ENCODE data around the gene LIMS2.
A peak's percentile ranks its signal among the peaks of the same experiment; 100 is the strongest.

Gene LIMS2

GRCh38 chr2:127675331-127676261 lies at the start of gene LIMS2:
LIMS2 (minus strand) TSS chr2:127675530; CDS start chr2:127675024, 506 bp downstream.
- DNase-seq, result no peak

- no peak for DNase-seq
These were observed 47.5 kb upstream of the LIMS2 start for GRCh38 chr2:127722807-127723206.

GRCh38 chr2:127721978-127722355 lies 46.6 kb upstream of the LIMS2 start:
- DNase-seq, result no peak

GRCh38 chr2:127721311-127721977 lies 46.1 kb upstream of the LIMS2 start:
- no peak for DNase-seq

- no peak for DNase-seq
These were observed 44.2 kb upstream of the LIMS2 start for GRCh38 chr2:127719301-127720218.

GRCh38 chr2:127718271-127718670 lies 42.9 kb upstream of the LIMS2 start:
- no peak for DNase-seq

GRCh38 chr2:127715778-127716449 lies 40.6 kb upstream of the LIMS2 start:
- DNase-seq, result no peak

- DNase-seq, result no peak
These were observed 38.2 kb upstream of the LIMS2 start for GRCh38 chr2:127713562-127713961.

- DNase-seq, result no peak
These were observed 37.7 kb upstream of the LIMS2 start for GRCh38 chr2:127712999-127713398.

GRCh38 chr2:127709336-127709735 lies 34.0 kb upstream of the LIMS2 start:
- no peak for DNase-seq

- DNase-seq, result no peak
These were observed 32.7 kb upstream of the LIMS2 start for GRCh38 chr2:127707890-127708648.

GRCh38 chr2:127706215-127706990 lies 31.1 kb upstream of the LIMS2 start:
- DNase-seq, result no peak

GRCh38 chr2:127705391-127706065 lies 30.2 kb upstream of the LIMS2 start:
- DNase-seq, result no peak

GRCh38 chr2:127704641-127705390 lies 29.5 kb upstream of the LIMS2 start:
- no peak for DNase-seq

- DNase-seq, result no peak
These were observed 28.0 kb upstream of the LIMS2 start for GRCh38 chr2:127703282-127703681.

GRCh38 chr2:127702395-127703009 lies 27.2 kb upstream of the LIMS2 start:
- DNase-seq, result no peak

- peak; percentile 64 for DNase-seq
These were observed 26.5 kb upstream of the LIMS2 start for GRCh38 chr2:127701651-127702394.

- peak; percentile 77 for DNase-seq
These were observed 25.9 kb upstream of the LIMS2 start, which contains the start of gene SFT2D3 for GRCh38 chr2:127701193-127701650. SFT2D3 (plus strand) TSS chr2:127701497; CDS start chr2:127701529, 32 bp downstream.
